SK-N-SH treated with all-trans-retinoic acid at 6 μM for 48 hours (cell line): ENCODE data around the gene RET.

Experiments used
- ATAC-seq: fragments of 200-7000 bp; cut with Tn5 transposase; 3 replicates; pipeline ENCODE4 v1.9.1; 2020; ENCODE audit warnings: mild to moderate bottlenecking, moderate library complexity
- BACH2 ChIP-seq: fragments of 250-450 bp; sonication (Bioruptor Pico); IDR thresholded peaks from 2 replicates; pipeline ENCODE4 v1.9.0; 2021; ENCODE audit warnings: mild to moderate bottlenecking, borderline replicate concordance
- CSDC2 ChIP-seq: fragments of 250-450 bp; sonication (Bioruptor Pico); IDR thresholded peaks from 2 replicates; pipeline ENCODE4 v1.5.0; 2020; ENCODE audit warnings: mild to moderate bottlenecking, moderate library complexity
- ESRRG ChIP-seq: fragments of 250-450 bp; sonication (Bioruptor Pico); IDR thresholded peaks from 2 replicates; pipeline ENCODE4 v1.6.1; 2021; ENCODE audit warnings: mild to moderate bottlenecking
- GLIS3 ChIP-seq: fragments of 250-450 bp; sonication (Bioruptor Pico); IDR thresholded peaks from 2 replicates; pipeline ENCODE4 v1.5.0; 2020; ENCODE audit warnings: mild to moderate bottlenecking, moderate library complexity
- ISL1 ChIP-seq: fragments of 250-450 bp; sonication (Bioruptor Pico); IDR thresholded peaks from 2 replicates; pipeline ENCODE4 v2.1.2; 2022; ENCODE audit warnings: mild to moderate bottlenecking, moderate library complexity
- PATZ1 ChIP-seq: fragments of 250-450 bp; sonication (Bioruptor Pico); IDR thresholded peaks from 2 replicates; pipeline ENCODE4 v1.8.0; 2020; ENCODE audit warnings: mild to moderate bottlenecking, moderate library complexity, borderline replicate concordance
- PPARA ChIP-seq: fragments of 250-450 bp; sonication (Bioruptor Pico); IDR thresholded peaks from 2 replicates; pipeline ENCODE4 v1.5.0; 2020; ENCODE audit warnings: mild to moderate bottlenecking, borderline replicate concordance
- RARB ChIP-seq: fragments of 250-450 bp; sonication (Bioruptor Pico); IDR thresholded peaks from 2 replicates; pipeline ENCODE4 v1.8.0; 2021; ENCODE audit warnings: mild to moderate bottlenecking, moderate library complexity
- SNAI2 ChIP-seq: fragments of 250-450 bp; sonication (Bioruptor Pico); IDR thresholded peaks from 2 replicates; pipeline ENCODE4 v1.5.0; 2020; ENCODE audit warnings: mild to moderate bottlenecking, moderate library complexity
- TCF4 ChIP-seq: fragments of 250-450 bp; sonication (Bioruptor Pico); IDR thresholded peaks from 2 replicates; pipeline ENCODE4 v1.8.0; 2021; ENCODE audit warnings: mild to moderate bottlenecking, moderate library complexity, borderline replicate concordance
- TOX ChIP-seq: fragments of 250-450 bp; sonication (Bioruptor Pico); IDR thresholded peaks from 2 replicates; pipeline ENCODE4 v1.8.0; 2021; ENCODE audit warnings: mild to moderate bottlenecking, moderate library complexity, borderline replicate concordance
- TSHZ2 ChIP-seq: fragments of 250-450 bp; sonication (Bioruptor Pico); IDR thresholded peaks from 2 replicates; pipeline ENCODE4 v1.5.0; 2020; ENCODE audit warnings: mild to moderate bottlenecking, moderate library complexity
- ZFP3 ChIP-seq: fragments of 250-450 bp; sonication (Bioruptor Pico); IDR thresholded peaks from 2 replicates; pipeline ENCODE4 v1.5.0; 2020; ENCODE audit warnings: mild to moderate bottlenecking, moderate library complexity
- ZNF565 ChIP-seq: fragments of 450-650 bp; formaldehyde crosslinking; conservative IDR thresholded peaks from 2 replicates; pipeline ENCODE4 v1.5.0; 2020; ENCODE audit warnings: low read depth, mild to moderate bottlenecking, moderate library complexity
- ZNF70 ChIP-seq: fragments of 450-650 bp; formaldehyde crosslinking; IDR thresholded peaks from 2 replicates; pipeline ENCODE4 v1.5.0; 2020; ENCODE audit warnings: mild to moderate bottlenecking, moderate library complexity
- TF ChIP-seq, protein P1 (sequence below): fragments of 250-450 bp; sonication (Bioruptor Pico); IDR thresholded peaks from 2 replicates; pipeline ENCODE4 v1.5.1; 2021; ENCODE audit warnings: mild to moderate bottlenecking, moderate library complexity

RET gene

DNA sequence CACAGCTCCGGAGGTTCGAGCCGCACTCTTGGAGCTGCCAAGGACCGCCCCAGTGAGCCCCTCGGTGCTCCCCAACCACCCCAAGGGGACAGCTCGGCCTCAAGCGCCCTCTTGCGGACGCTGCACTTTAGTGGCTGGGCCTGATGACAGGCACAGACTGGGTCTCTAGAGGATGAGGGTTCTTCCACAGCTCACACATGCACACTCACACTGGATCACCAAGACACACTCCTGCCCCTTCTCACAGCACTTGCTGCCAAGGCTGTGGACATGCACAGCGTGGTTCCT is 2.1 kb downstream of the RET start:
- no peak for TF ChIP-seq TOX (CRISPR knock-in tag)
- peak; percentile 67 for ATAC-seq

- ATAC-seq: no peak
- TF ChIP-seq ISL1 (CRISPR knock-in tag): no peak
- no peak for TF ChIP-seq TCF4 (CRISPR knock-in tag)
- TF ChIP-seq SNAI2 (CRISPR knock-in tag): no peak
- no peak for TF ChIP-seq ESRRG (CRISPR knock-in tag)
- no peak for TF ChIP-seq GLIS3 (CRISPR knock-in tag)
- TF ChIP-seq TSHZ2 (CRISPR knock-in tag): no peak
- TF ChIP-seq, protein P1, sequence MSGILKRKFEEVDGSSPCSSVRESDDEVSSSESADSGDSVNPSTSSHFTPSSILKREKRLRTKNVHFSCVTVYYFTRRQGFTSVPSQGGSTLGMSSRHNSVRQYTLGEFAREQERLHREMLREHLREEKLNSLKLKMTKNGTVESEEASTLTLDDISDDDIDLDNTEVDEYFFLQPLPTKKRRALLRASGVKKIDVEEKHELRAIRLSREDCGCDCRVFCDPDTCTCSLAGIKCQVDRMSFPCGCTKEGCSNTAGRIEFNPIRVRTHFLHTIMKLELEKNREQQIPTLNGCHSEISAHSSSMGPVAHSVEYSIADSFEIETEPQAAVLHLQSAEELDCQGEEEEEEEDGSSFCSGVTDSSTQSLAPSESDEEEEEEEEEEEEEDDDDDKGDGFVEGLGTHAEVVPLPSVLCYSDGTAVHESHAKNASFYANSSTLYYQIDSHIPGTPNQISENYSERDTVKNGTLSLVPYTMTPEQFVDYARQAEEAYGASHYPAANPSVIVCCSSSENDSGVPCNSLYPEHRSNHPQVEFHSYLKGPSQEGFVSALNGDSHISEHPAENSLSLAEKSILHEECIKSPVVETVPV (CRISPR knock-in tag): no peak
Measured at GRCh38 chr10:43079856-43080255, 3.0 kb downstream of the RET start.

DNA sequence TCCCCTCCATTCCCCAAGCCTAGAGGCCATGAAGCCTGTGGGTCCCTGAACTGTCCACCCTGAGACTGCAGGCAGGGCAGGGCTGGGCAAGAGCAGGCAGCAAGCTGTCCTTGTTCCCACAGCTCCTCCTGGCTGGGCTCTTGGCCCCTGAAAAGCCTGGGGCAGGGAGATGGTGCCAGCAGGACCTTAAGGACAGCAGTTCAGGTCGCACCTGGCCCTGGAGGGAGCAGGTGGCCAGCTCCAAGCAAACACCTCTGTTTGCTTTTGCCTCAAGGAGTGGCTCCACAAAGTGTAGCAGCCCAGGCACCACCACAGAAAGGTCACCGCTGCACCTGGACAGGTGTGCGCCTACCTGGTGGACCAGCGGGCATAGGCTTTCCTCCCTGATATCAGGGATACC is 5.2 kb downstream of the RET start:
- no peak for ATAC-seq
- TF ChIP-seq CSDC2 (CRISPR knock-in tag): no peak

DNA sequence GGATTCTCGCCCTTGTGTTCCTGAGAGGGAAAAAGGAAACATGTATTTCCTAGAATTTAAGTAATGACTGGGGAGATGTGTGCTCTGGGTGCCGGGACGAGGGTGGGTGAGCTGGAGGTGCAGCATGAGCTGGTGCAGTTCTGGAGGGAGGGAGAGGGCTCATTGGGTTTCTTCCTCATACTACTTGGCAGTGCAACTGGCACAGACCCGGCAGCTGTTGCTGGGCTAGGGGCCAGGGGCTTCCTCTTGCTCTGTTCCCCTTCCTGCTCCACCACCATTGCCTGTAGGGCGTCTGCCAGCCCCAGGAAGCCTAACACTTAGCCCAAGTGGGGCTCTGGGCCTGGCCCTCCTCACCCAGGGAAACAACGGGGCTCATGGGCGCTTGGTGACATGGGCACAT is 5.9 kb downstream of the RET start:
- ATAC-seq: no peak
- TF ChIP-seq TSHZ2 (CRISPR knock-in tag) (no peak), TCF4 (CRISPR knock-in tag) (no peak), RARB (CRISPR knock-in tag) (no peak), ZFP3 (CRISPR knock-in tag) (no peak), ISL1 (CRISPR knock-in tag) (no peak), PATZ1 (no peak), ZNF565 (CRISPR knock-in tag) (no peak), ZNF70 (no peak), PPARA (CRISPR knock-in tag) (no peak)
- TF ChIP-seq, protein P1 (CRISPR knock-in tag): no peak

DNA sequence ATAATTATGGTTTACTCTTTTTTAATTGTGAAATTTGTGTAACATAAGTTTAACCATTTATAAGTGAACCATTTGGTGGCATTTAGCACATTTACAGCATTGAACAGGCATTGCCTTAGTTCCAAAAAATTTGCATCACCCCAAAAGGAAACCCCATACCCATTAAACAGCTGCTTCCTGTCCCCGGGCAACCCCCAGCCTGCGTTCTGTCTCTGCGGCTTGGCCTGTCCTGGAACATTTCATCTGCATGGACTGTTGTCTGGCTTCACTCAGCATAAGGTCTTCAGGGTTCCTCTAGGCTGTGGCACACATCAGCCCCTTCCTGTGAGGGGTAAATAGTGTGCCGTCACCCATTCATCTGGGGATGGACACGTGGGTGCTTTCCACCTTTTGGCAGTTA is 6.9 kb downstream of the RET start:
- ATAC-seq: no peak
- TF ChIP-seq ZNF70 (no peak), BACH2 (CRISPR knock-in tag) (no peak)
